Kidney epithelial cell (primary cell): ENCODE results near the gene GOT2. TPM values are rescaled to one million over a fixed set of nuclear protein-coding genes. Genes with fewer than 3 reads are reported as not detected.
"Not testable (repeated sequence)": the region's sequence is repeated elsewhere in the genome, so short reads cannot be mapped to it uniquely, and the experiment has no call there.

ENCODE experiments used
- DNase-seq: peaks from one replicate; pipeline ENCODE4 v3.0.0-alpha.2; 2010; ENCODE audit warnings: low read depth
- H3K27me3 ChIP-seq: 2 replicates; pipeline ENCODE4 v1.6.0; 2011; ENCODE audit warnings: low read length; ENCODE audit not compliant: control insufficient read depth, insufficient read depth
- H3K36me3 ChIP-seq: 2 replicates; pipeline ENCODE4 v1.5.1; 2011; ENCODE audit warnings: low read length; ENCODE audit not compliant: control insufficient read depth, insufficient read depth
- H3K4me3 ChIP-seq: 2 replicates; pipeline ENCODE4 v1.5.1; 2011; ENCODE audit warnings: low read depth, mild to moderate bottlenecking, control low read depth, low read length
- total RNA-seq: library from RNA; depleted of rRNA; stranded (reverse); fragments of >200 nt; gene quantifications from 2 replicates; pipeline ENCODE4 v1.2.3, GENCODE V29; 2015
- TF ChIP-seq, protein P1 (sequence below): IDR thresholded peaks from 2 replicates; pipeline ENCODE4 v1.5.1; 2011; ENCODE audit warnings: mild to moderate bottlenecking, moderate library complexity, low read length, control low read depth, inconsistent platforms; ENCODE audit not compliant: insufficient read depth, poor library complexity, severe bottlenecking

GOT2 gene
- total RNA-seq, 1 donor from 2014 or later = 114 TPM

DNA sequence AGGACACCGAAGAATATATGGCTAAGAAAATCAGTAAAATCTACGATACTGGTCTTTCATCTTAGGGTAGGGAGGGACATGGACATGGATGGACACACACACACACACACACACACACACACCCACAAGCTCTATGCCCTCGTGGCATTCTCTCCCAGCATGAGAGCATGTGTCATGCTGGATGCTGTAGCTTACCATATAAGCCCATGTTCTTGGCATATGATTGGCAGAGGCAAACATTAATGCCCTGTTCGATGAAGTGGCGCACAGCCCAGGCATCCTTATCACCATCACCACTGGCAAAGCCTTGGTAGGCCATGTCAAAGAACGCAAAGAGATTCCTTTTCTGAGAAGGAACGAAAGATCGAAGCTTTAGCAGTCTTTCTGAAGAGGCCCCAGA, 17.6 kb downstream of the GOT2 start:
- TF ChIP-seq, protein P1, sequence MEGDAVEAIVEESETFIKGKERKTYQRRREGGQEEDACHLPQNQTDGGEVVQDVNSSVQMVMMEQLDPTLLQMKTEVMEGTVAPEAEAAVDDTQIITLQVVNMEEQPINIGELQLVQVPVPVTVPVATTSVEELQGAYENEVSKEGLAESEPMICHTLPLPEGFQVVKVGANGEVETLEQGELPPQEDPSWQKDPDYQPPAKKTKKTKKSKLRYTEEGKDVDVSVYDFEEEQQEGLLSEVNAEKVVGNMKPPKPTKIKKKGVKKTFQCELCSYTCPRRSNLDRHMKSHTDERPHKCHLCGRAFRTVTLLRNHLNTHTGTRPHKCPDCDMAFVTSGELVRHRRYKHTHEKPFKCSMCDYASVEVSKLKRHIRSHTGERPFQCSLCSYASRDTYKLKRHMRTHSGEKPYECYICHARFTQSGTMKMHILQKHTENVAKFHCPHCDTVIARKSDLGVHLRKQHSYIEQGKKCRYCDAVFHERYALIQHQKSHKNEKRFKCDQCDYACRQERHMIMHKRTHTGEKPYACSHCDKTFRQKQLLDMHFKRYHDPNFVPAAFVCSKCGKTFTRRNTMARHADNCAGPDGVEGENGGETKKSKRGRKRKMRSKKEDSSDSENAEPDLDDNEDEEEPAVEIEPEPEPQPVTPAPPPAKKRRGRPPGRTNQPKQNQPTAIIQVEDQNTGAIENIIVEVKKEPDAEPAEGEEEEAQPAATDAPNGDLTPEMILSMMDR = no peak

DNA sequence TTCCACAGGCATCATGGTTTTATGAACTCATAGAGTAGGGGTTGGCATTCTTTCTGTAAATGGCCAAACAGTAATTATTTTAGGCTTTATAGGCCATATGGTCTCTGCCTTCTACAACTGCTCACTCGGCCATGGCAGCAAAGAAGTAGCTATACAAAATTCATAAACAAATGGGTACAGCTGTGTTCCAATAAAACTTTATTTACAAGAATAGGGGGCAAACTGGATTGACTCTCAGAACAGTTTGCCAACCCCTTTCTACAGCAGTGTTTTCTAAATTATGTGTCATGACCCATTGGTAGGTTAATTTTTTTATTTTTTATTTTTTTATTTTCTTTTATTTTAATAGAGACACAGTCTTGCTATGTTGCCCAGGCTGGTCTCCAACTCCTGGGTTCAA, 20.4 kb downstream of the GOT2 start:
- Histone ChIP-seq H3K4me3 (no peak overlapping the region), H3K36me3 (peaks cover 3% of the 10 kb centered on the region), H3K27me3 (no peaks in the 10 kb centered on the region)
- no peak for DNase-seq
- TF ChIP-seq, protein P1 = no peak

More for the DNA sequence above, 17.6 kb downstream of the GOT2 start:
- Histone ChIP-seq H3K27me3 (no peaks in the 10 kb centered on the region), H3K4me3 (no peak overlapping the region), H3K36me3 (peaks cover 5% of the 10 kb centered on the region)
- no peak for DNase-seq

DNA sequence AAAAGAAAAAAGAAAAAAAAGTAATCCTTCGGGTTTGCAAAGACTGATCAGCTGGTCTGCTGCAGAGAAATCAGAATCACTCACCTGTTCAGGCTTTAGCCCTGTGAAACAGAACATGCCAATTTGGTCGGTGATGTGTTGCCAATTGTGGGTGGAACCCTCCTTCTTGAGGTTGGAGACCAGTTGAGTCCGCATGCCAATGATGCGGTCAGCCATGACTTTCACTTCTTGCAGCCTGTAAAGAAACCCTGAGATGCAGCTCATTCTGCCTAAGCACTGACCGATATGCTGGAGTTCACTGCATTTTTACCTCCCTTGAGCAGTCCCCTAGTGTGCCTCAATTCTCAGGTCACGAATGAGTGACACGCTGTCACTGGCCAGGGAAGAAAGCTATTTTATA, 24.8 kb downstream of the GOT2 start:
- Histone ChIP-seq H3K27me3 (no peaks in the 10 kb centered on the region), H3K4me3 (no peak overlapping the region), H3K36me3 (peaks cover 3% of the 10 kb centered on the region)
- TF ChIP-seq, protein P1 = no peak
- DNase-seq = peak; percentile 74

DNA sequence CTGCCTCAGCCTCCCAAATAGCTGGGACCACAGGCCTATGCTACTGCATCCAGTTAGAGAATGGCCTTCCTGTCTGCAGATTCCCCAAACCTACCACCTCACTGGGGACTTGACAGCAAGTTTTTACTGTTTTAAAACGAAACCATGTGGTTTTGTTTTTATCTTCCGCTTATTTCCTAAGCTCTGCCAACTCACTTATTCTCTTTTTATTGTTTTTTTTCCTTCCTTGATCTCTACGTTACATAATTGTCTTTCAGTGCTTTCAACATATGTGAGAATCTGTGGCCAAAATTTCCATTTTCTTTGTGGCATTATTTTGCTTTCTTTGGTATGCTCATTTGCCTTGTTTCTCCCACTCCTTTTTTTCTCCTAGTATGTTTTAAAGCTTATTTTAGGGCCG, 35.0 kb downstream of the GOT2 start:
- Histone ChIP-seq H3K27me3 (no peaks in the 10 kb centered on the region), H3K4me3 (no peak overlapping the region), H3K36me3 (no peaks in the 10 kb centered on the region)
- no peak for DNase-seq
- TF ChIP-seq, protein P1 = no peak

DNA sequence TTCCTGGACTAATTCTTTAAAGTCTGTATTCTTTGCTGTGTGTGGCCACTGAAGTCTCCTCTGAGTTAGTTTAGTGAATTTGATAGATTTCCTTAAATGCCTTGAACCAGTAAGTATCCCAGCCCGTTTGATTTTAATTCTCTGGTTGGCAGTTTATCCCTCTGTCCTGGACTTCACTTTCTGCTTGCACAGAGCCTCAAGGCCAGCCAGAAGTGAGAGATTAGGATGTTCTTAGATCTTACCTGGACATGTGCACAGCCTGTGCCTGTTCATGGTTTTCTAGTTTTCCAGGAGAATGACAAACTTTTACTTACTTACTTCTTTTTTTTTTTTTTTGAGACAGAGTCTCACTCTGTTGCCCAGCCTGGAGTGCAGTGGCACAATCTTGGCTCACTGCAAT, 38.7 kb downstream of the GOT2 start:
- Histone ChIP-seq H3K27me3 (no peaks in the 10 kb centered on the region), H3K4me3 (no peak overlapping the region), H3K36me3 (no peaks in the 10 kb centered on the region)
- no peak for DNase-seq
- TF ChIP-seq, protein P1 = no peak

DNA sequence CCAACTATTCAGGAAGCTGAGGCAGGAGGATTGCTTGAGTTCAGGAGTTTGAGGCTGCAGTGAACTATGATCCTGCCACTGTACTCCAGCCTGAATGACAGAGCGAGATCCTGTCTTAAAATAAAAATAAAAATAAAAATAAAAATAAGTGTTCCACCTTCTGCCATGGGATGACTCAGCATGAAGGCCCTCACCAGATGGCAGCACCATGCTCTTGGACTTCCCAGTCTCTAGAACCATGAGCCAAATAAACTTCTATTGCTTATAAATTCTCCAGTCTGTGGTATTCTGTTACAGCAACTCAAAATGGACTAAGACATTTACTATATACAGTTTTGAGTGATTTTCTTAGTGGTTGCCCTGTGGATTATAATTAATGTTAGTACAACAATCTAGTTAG, 41.7 kb downstream of the GOT2 start:
- Histone ChIP-seq H3K27me3 (no peaks in the 10 kb centered on the region), H3K36me3 (no peaks in the 10 kb centered on the region), H3K4me3 (no peak overlapping the region)
- TF ChIP-seq, protein P1 = no peak
- no peak for DNase-seq

DNA sequence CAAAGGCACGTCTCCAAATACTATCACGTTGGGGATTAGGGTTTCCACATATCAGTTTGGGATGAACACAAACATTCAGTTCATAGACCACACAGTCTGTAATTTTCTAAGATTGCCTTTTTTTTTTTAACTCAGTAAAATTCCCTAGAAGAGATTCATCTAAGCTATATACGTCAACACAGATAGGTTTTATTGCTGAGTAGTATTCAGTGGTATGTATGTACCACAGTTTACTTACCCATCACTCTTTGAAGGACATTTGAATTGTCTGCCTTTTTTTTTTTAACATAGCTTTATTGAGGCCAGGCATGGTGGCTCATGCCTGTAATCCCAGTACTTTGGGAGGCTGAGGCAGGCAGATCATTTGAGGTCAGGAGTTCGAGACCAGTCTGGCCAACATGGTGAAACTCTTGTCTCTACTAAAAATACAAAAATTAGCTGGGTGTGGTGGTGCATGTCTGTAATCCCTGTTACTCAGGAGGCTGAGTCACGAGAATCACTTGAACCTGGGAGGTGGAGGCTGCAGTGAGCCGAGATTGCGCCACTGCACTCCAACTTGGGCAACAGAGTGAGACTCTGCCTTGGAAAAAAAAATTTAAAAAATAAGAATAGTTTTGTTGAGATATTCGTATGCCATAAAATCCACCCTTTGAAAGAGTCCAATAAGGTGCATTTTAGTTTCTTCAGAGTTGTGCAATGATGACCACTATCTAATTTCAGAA, 47.0 kb downstream of the GOT2 start:
- not testable (repeated sequence) for H3K36me3 ChIP-seq, H3K27me3 ChIP-seq, DNase-seq, H3K4me3 ChIP-seq
